DND-41 (cell line): ENCODE results near the gene NIT2.

Source experiments
- ATAC-seq: fragments of 200-7000 bp; cut with Tn5 transposase; 3 replicates; pipeline ENCODE4 v1.9.1; 2021; ENCODE audit warnings: low read depth; ENCODE audit not compliant: insufficient read depth
- DNase-seq: peaks from one replicate; pipeline ENCODE4 v3.0.0-alpha.2; 2020
- H2AFZ ChIP-seq: 2 replicates; pipeline ENCODE4 v1.6.0; 2012; ENCODE audit warnings: low read depth, low read length
- H3K27ac ChIP-seq: 2 replicates; pipeline ENCODE4 v1.5.1; 2012; ENCODE audit warnings: low read length, inconsistent platforms
- H3K27me3 ChIP-seq: fragments of 200-600 bp; sonication (generic); 2 replicates; pipeline ENCODE4 v1.6.0; 2012; ENCODE audit warnings: low read length, mild to moderate bottlenecking, inconsistent platforms; ENCODE audit not compliant: insufficient read depth, poor library complexity
- H3K36me3 ChIP-seq: 2 replicates; pipeline ENCODE4 v1.5.1; 2012; ENCODE audit warnings: low read length, inconsistent platforms; ENCODE audit not compliant: insufficient read depth
- H3K4me1 ChIP-seq: 2 replicates; pipeline ENCODE4 v1.5.1; 2012; ENCODE audit warnings: mild to moderate bottlenecking, low read length; ENCODE audit not compliant: insufficient read depth
- H3K4me2 ChIP-seq: 2 replicates; pipeline ENCODE4 v1.6.0; 2012; ENCODE audit warnings: mild to moderate bottlenecking, moderate library complexity, low read length, inconsistent platforms; ENCODE audit not compliant: insufficient read depth
- H3K4me3 ChIP-seq, 2 experiments: fragments of 200-600 bp in 1 of 2; shearing (Covaris generic) in 1 of 2; 2 replicates each; pipeline ENCODE4 v1.5.1; 2012 to 2016; ENCODE audit warnings: inconsistent platforms in 2 of 2, low read length in 2 of 2, mild to moderate bottlenecking in 2 of 2, low read depth in 1 of 2, moderate library complexity in 1 of 2
- H3K79me2 ChIP-seq: 2 replicates; pipeline ENCODE4 v1.6.0; 2012; ENCODE audit warnings: low read length, inconsistent platforms; ENCODE audit not compliant: insufficient read depth
- H3K9ac ChIP-seq: 2 replicates; pipeline ENCODE4 v1.6.0; 2012; ENCODE audit warnings: low read depth, mild to moderate bottlenecking, inconsistent platforms, low read length, moderate library complexity
- H3K9me3 ChIP-seq: 2 replicates; pipeline ENCODE4 v1.5.1; 2012; ENCODE audit warnings: low read length, moderate library complexity, mild to moderate bottlenecking, inconsistent platforms; ENCODE audit not compliant: insufficient read depth, severe bottlenecking
- H4K20me1 ChIP-seq: 2 replicates; pipeline ENCODE4 v1.6.0; 2012; ENCODE audit warnings: low read length; ENCODE audit not compliant: insufficient read depth
- EZH2 ChIP-seq: IDR thresholded peaks from 3 replicates; pipeline ENCODE4 v1.6.1; 2012; ENCODE audit warnings: borderline replicate concordance, low read depth, mild to moderate bottlenecking, moderate library complexity, low read length, inconsistent platforms; ENCODE audit not compliant: severe bottlenecking
- TF ChIP-seq, protein P1 (sequence below): IDR thresholded peaks from 2 replicates; pipeline ENCODE4 v1.5.1; 2012; ENCODE audit warnings: borderline replicate concordance, low read length, moderate library complexity, mild to moderate bottlenecking; ENCODE audit not compliant: poor library complexity, severe bottlenecking; ENCODE audit errors: extremely low read depth

NIT2 gene

DNA sequence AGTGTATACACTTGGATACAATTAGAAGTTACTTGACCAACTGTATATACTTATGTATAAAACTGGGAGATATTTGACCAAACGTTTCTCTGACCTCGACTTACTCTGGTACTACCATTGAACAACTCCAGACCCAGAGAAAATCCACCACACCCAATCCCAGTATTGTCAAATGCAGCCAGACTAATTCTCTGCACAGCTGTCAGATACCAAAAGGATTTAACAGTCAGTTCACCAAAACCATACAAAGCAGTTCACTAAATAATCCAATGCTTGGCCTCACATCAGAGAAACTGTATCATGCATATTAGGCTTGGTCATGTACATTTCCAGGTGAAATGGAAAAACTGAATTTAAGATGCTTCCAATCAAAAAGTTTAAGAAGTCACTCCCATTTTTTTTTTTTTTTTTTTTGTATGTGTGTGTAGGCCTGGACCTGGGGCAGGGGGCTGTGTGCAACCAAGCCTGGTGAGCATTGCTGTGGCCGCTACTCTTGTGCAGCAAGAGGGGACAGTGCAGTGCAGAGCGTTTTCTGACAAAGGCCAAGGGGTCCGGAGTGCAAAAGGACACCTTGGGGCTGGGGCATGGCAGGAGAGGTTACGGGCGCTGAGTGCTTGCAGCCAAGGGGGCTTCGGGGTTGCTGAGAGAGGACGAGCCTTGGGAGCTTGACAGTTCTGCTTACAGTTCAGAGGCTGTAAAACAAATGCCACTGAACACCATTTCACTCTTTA lies 64.9 kb downstream of the NIT2 start:
- H3K36me3 ChIP-seq = peaks cover 4% of the 10 kb centered on the region
- peaks cover 90% of the 10 kb centered on the region for H3K79me2 ChIP-seq
- H3K9me3 ChIP-seq = no peaks in the 10 kb centered on the region
- ATAC-seq (no peak), DNase-seq (no peak)
- H3K9ac ChIP-seq = peak overlapping the region; percentile 66
- H3K4me3 ChIP-seq = peak overlapping the region; percentile 88 to 98; a peak in 3 of 4 replicates
- peaks cover 36% of the 10 kb centered on the region; the same call in 1 of the 2 replicates for H4K20me1 ChIP-seq
- H3K27me3 ChIP-seq = no peaks in the 10 kb centered on the region
- peak overlapping the region; percentile 91 for H3K27ac ChIP-seq
- H3K4me1 ChIP-seq = peaks cover 59% of the 10 kb centered on the region
- TF ChIP-seq, protein P1, sequence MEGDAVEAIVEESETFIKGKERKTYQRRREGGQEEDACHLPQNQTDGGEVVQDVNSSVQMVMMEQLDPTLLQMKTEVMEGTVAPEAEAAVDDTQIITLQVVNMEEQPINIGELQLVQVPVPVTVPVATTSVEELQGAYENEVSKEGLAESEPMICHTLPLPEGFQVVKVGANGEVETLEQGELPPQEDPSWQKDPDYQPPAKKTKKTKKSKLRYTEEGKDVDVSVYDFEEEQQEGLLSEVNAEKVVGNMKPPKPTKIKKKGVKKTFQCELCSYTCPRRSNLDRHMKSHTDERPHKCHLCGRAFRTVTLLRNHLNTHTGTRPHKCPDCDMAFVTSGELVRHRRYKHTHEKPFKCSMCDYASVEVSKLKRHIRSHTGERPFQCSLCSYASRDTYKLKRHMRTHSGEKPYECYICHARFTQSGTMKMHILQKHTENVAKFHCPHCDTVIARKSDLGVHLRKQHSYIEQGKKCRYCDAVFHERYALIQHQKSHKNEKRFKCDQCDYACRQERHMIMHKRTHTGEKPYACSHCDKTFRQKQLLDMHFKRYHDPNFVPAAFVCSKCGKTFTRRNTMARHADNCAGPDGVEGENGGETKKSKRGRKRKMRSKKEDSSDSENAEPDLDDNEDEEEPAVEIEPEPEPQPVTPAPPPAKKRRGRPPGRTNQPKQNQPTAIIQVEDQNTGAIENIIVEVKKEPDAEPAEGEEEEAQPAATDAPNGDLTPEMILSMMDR = no peak
- no peak for TF ChIP-seq EZH2
- peak overlapping the region; percentile 87 for H3K4me2 ChIP-seq
- H2AFZ ChIP-seq = no peak overlapping the region

DNA sequence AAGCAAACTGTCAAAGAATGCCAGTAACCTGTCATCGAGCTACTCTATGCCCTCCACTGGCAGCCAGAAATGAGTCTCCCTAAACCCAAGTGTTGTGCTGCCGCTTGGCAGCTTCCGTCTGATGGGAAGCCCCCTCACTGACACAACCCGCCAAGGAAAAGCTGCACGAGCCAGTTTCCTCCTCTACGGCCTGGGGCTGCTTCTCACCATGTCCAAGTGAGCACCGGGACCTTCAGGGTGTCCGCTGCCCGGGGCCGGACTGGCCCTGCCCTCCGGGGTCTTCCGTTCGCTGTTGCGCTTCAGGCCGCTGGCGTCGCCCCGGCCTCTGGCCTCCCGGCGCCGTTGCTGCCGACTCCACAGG lies 65.8 kb downstream of the NIT2 start:
- Histone ChIP-seq H3K4me2 (peak overlapping the region; percentile 87), H3K36me3 (peaks cover 4% of the 10 kb centered on the region), H3K4me1 (peaks cover 59% of the 10 kb centered on the region), H3K27ac (peak overlapping the region; percentile 91), H3K79me2 (peaks cover 83% of the 10 kb centered on the region), H4K20me1 (peaks cover 36% of the 10 kb centered on the region; the same call in 1 of the 2 replicates), H2AFZ (peak overlapping the region; percentile 75), H3K4me3 (peak overlapping the region; percentile 88 to 98), H3K27me3 (no peaks in the 10 kb centered on the region), H3K9me3 (no peaks in the 10 kb centered on the region), H3K9ac (peak overlapping the region; percentile 66)
- ATAC-seq = peak; percentile 18
- peak; percentile 43 for DNase-seq
- TF ChIP-seq EZH2 = no peak
- TF ChIP-seq, protein P1 = no peak

DNA sequence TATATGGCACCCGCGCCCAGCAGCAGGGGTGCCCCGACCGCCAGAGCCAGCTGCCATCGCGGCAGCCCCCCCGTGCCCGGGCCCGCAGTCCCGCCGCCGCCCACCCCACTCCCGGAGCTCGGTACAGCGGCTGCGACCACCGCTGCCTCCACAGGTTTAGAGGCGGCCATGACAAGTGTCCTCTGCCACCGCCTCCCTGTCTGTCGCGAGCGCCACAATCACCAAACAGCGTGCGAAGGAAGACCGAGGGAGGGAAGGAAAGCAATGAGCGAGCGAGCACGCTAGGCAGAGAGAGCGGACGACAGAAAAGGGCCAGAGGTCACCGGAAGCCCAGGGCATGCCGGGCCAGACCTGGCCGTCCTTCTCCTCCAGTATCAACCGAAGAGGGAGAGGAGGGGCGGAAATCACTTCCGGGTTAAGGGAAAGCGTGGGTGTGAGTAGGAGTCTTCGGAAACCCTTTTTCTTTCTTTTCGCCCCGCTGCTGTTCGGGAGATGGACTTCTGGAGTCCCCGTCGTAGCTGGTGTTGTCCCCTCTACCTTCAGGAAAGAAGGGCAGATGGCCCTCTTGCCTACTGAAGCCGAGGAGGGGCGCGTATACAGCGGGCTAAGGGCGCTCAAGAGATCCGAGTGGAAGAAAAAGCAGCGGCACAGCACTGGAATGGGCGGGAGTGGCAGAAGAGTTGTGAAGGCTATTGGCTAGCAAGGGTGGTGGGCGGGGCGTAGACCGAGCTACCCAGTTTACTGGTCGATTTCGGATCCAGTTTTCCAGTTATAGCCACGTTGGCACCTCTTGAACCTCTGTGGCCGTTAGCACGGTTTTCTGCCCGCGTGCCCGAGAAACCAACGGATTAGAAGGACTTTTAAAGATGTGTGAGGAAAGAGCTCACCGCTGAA lies 66.5 kb downstream of the NIT2 start, which contains the start of the genes LNP1 and TOMM70:
Gene LNP1 (plus strand): TSS at position 760 of the 894 bp plus-strand sequence. CDS start 28,191 bp downstream, outside the sequence.
Gene TOMM70 (minus strand): TSS at position 310 of the 894 bp plus-strand sequence. CDS start 140 bp downstream, at position 170.
- Histone ChIP-seq H2AFZ (peak within 1 kb of the TSS; percentile 75), H3K79me2 (peaks cover 77% of the 10 kb centered on the region)
- TF ChIP-seq, protein P1 = no peak
- TF ChIP-seq EZH2 = no peak

More for the DNA sequence above, 66.5 kb downstream of the NIT2 start, which contains the start of the genes LNP1 and TOMM70:
- Histone ChIP-seq H3K9me3 (no peaks in the 10 kb centered on the region), H3K9ac (peak within 1 kb of the TSS; percentile 66), H4K20me1 (peaks cover 33% of the 10 kb centered on the region; the same call in 1 of the 2 replicates), H3K4me3 (peak within 1 kb of the TSS; percentile 88 to 98), H3K27ac (peak within 1 kb of the TSS; percentile 91), H3K4me1 (peaks cover 59% of the 10 kb centered on the region), H3K27me3 (no peaks in the 10 kb centered on the region), H3K36me3 (peaks cover 4% of the 10 kb centered on the region), H3K4me2 (peak within 1 kb of the TSS; percentile 87)
- DNase-seq (peak; percentile 97), ATAC-seq (peak; percentile 90)
